ENCODE data around the gene FIBP. TPM values are rescaled to one million over a fixed set of nuclear protein-coding genes. Genes with fewer than 3 reads are reported as not detected.
"Not testable (repeated sequence)": the region's sequence is repeated elsewhere in the genome, so short reads cannot be mapped to it uniquely, and the experiment has no call there.

The FIBP gene
- total RNA-seq, 1 experiment from 2014 or later: 79.3 TPM

DNA sequence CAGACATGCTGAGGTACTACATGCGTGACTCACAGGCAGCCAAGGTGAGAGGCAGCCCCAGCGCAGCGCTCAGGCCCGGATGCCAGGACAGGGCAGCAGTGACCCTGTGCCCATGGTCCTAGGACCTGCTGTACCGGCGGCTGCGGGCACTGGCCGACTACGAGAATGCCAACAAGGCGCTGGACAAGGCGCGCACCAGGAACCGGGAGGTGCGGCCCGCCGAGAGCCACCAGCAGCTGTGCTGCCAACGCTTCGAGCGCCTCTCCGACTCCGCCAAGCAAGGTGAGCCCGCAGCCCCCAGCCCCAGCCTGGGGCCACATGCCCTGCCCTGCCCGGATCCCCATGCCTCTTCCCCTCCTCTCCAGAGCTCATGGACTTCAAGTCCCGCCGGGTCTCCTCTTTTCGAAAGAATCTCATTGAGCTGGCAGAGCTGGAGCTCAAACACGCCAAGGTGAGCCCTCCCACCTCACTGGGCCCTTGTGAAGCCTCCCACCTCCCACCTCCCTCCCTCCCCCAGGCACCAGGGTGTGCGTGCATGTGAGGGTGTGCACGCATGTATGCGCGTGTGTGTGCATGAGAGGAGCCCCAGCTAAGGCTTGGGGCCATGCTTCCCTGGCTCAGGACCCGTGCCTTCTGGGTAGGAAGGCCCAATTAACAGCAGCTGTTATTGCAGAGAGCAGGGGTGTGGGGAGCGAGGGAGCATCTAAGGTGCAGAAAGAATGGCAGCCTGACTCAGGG is 35.6 kb downstream of the FIBP start:
- DNase-seq (ENCODE audit: low spot score): no peak

DNA sequence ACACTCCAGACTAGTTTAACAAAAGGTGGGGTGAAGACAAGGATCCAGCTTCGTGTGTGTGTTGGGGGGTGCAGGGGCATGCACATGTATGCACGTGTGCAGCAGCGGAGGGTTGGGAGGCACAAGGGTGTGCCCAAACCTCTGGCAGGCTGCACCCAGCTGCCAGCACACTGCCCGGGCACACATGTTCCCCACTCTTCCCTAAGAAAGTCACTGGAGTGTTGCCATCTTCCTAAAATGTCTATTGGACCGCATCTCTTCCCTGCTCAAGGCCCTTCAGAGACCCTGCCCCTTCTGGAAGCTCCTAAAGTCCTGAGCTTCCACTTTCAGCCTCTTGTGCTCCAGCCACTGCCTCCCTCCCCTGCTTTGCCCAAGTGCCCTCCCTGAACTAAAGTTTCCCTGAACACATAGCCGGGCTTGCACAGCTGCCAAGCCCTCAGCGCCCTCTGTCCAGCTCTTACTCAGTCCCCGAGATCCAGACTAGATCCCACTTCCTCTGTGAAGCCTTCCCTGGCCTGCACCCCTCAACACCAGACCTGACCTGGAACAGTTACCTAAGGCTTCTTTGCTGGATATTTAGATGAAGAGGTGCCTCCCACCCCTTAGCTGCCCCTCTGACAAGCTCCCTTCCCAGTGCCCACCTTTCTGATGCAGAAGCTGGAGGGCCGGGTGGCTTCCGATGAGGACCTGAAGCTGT is 36.3 kb downstream of the FIBP start:
- no peak for DNase-seq (ENCODE audit: low spot score)
- in situ Hi-C loops (cut with HindIII; ENCODE audit: low sequenced_read_pairs): no loop called here

More for the DNA sequence above, 35.6 kb downstream of the FIBP start:
- in situ Hi-C loops (cut with HindIII; ENCODE audit: low sequenced_read_pairs): no loop called here

DNA sequence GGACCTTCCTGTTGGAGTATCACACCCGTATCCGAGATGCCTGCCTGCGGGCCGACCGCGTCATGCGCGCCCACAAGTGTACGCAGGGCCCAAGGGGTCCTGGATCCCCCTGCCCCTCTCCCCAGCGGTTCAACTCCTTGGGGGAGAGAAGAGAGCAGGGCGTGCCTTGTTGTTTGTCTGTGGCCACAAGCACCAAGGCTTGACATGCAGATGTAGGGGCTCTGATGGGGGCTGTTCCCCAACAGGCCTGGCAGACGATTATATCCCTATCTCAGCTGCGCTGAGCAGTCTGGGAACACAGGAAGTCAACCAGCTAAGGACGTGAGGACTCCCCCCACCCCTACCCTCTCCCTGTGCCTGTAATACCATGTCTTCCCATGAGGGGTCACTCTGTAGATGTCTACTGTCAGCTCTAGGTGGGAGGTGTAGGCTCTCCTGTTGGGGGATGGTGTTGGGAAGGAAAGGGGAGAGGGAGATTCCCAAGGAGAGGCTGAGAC is 37.1 kb downstream of the FIBP start:
- in situ Hi-C loops (cut with HindIII; ENCODE audit: low sequenced_read_pairs): no loop called here
- DNase-seq (ENCODE audit: low spot score): no peak

DNA sequence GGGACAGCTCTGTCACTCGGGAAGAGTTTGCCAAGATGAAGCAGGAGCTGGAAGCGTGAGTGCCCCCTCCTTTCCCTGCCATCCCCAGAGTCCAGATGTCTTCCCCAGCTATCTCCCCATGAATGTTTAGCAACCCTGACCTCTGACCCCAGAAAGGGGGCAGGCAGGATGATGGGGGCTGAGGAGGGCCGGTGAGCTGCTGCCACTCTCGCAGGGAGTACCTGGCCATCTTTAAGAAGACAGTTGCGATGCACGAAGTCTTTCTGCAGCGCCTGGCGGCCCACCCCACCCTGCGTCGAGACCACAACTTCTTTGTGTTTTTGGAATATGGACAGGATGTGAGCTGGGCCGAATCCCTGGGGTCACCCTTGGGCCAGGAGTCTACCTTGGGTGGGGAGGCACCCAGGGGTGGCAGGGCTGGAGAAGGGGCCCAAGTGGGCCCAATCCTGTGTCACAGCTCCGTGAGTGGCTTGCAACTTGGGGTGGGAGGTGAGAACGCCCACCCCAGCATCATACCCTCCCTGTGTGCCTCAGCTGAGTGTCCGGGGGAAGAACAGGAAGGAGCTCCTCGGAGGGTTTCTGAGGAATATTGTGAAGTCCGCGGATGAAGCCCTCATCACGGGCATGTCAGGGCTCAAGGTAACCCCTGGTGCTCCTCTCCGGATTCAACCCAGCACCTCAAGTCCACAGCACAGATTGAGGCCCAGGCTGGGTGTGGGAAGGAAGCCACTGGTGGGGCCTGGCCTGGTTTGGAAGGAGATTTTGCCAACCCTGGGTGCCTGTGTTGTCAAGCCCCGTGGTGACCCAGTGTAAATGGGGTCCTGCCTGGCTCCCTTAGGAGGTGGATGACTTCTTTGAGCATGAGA is 37.8 kb downstream of the FIBP start:
- no peak for DNase-seq (ENCODE audit: low spot score)
- in situ Hi-C loops (cut with HindIII; ENCODE audit: low sequenced_read_pairs): no loop called here

GRCh38 chr11:65849771-65850216 is 38.5 kb downstream of the FIBP start:
- DNase-seq (ENCODE audit: low spot score): no peak
- in situ Hi-C loops (cut with HindIII; ENCODE audit: low sequenced_read_pairs): no loop called here

DNA sequence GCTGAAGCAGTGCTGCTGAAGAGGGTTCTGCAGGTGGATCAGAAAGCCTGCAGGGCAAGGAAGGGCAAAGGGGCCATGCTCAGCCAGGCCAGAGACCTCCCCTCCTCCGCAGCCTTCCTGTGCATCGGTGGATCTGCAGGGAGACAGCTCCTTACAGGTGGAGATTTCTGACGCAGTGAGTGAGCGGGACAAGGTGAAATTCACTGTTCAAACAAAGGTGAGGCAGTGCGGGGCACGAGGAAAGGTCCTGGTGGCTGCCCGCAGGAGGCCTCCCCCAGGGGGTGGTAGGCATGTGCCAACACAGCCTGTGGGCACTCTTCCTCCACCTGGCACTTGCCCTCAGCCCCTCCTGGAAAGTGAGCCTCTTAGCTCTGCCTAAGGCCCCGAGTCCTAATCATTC is 38.9 kb downstream of the FIBP start:
- DNase-seq (ENCODE audit: low spot score): no peak

DNA sequence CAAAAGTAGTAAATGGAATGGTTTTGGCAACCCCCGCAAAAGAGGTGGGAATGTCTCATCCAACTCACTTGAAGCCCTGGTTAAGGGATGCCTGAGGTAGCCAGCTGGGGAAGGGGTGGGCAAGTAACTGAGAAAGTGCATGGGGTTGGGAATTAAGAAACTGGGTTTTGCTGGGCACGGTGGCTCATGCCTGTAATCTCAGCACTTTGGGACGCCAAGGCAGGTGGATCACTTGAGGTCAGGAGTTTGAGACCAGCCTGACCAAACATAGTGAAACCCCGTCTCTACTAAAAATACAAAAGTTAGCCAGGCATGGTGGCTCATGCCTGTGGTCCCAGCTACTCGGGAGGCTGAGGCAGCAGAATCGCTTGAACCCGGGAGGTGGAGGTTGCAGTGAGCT is 39.6 kb downstream of the FIBP start:
- in situ Hi-C loops (cut with HindIII; ENCODE audit: low sequenced_read_pairs); DNase-seq (ENCODE audit: low spot score): not testable (repeated sequence)

More for the DNA sequence above, 38.9 kb downstream of the FIBP start:
- in situ Hi-C loops (cut with HindIII; ENCODE audit: low sequenced_read_pairs): no loop called here

DNA sequence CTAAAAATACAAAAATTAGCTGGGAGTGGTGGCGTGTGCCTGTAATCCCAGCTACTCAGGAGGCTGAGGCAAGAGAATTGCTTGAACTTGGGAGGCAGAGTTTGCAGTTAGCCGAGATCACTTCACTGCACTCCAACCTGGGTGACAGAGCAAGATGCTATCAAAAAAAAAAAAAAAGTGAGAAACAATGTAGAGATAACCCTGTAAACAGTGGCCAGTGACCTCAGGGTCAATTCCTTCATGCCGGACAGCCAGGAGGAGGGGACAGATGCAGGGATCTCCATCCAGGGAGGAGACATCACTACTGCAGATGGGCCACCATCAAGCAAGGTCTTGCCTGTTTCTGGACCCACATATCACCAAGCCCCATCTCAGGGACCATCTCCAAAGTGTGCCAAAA is 40.5 kb downstream of the FIBP start:
- in situ Hi-C loops (cut with HindIII; ENCODE audit: low sequenced_read_pairs): no loop called here

GRCh38 chr11:65844231-65844872 is 43.9 kb downstream of the FIBP start:
- no peak for DNase-seq (ENCODE audit: low spot score)
- in situ Hi-C loops (cut with HindIII; ENCODE audit: low sequenced_read_pairs): no loop called here

More for the DNA sequence above, 40.5 kb downstream of the FIBP start:
- no peak for DNase-seq (ENCODE audit: low spot score)

GRCh38 chr11:65843811-65844210 is 44.5 kb downstream of the FIBP start:
- in situ Hi-C loops (cut with HindIII; ENCODE audit: low sequenced_read_pairs): no loop called here
- no peak for DNase-seq (ENCODE audit: low spot score)

- no peak for DNase-seq (ENCODE audit: low spot score)
- in situ Hi-C loops (cut with HindIII; ENCODE audit: low sequenced_read_pairs): no loop called here
These were observed 46.1 kb downstream of the FIBP start for GRCh38 chr11:65842144-65842543.

GRCh38 chr11:65834202-65834601 is 54.1 kb downstream of the FIBP start:
- DNase-seq (ENCODE audit: low spot score): no peak
- in situ Hi-C loops (cut with HindIII; ENCODE audit: low sequenced_read_pairs): no loop called here

Other genes starting within 250 kb of the FIBP start
- 29.7 and 38.0 TPM in 2 replicates for gene RELA, start 225.6 kb downstream of the FIBP start, total RNA-seq (2014; rRNA removed; shearing (Covaris generic))
- gene KAT5, start 176.2 kb downstream of the FIBP start, total RNA-seq (2014; rRNA removed; shearing (Covaris generic)): 66.3 and 71.4 TPM in 2 replicates
- gene RNASEH2C, start 167.7 kb downstream of the FIBP start, total RNA-seq (2014; rRNA removed; shearing (Covaris generic)): 86.2 and 132 TPM in 2 replicates
- 15.7 and 20.6 TPM in 2 replicates for gene AP5B1, start 107.5 kb downstream of the FIBP start, total RNA-seq (2014; rRNA removed; shearing (Covaris generic))
- gene OVOL1, start 101.4 kb downstream of the FIBP start, total RNA-seq (2014; rRNA removed; shearing (Covaris generic)): not detected in 2 replicates
- gene SNX32, start 54.5 kb downstream of the FIBP start, total RNA-seq (2014; rRNA removed; shearing (Covaris generic)): not detected in 2 replicates
- 1,273 and 1,592 TPM in 2 replicates for gene CFL1, start 30.3 kb downstream of the FIBP start, total RNA-seq (2014; rRNA removed; shearing (Covaris generic))
- gene MUS81, start 28.0 kb downstream of the FIBP start, total RNA-seq (2014; rRNA removed; shearing (Covaris generic)): 61.8 and 70.4 TPM in 2 replicates
- gene EFEMP2, start 15.7 kb downstream of the FIBP start, total RNA-seq (2014; rRNA removed; shearing (Covaris generic)): 35.8 and 38.2 TPM in 2 replicates
- not detected in 2 replicates for gene CTSW, start 8.6 kb downstream of the FIBP start, total RNA-seq (2014; rRNA removed; shearing (Covaris generic))
- gene CCDC85B, start 2.2 kb upstream of the FIBP start, total RNA-seq (2014; rRNA removed; shearing (Covaris generic)): 180 and 212 TPM in 2 replicates
- 23.6 and 30.8 TPM in 2 replicates for gene FOSL1, start 11.9 kb upstream of the FIBP start, total RNA-seq (2014; rRNA removed; shearing (Covaris generic))
- gene C11orf68, start 30.6 kb upstream of the FIBP start, total RNA-seq (2014; rRNA removed; shearing (Covaris generic)): 14.2 and 17.2 TPM in 2 replicates
- gene DRAP1, start 31.0 kb upstream of the FIBP start, total RNA-seq (2014; rRNA removed; shearing (Covaris generic)): 174 and 179 TPM in 2 replicates
- gene TSGA10IP, start 57.0 kb upstream of the FIBP start, total RNA-seq (2014; rRNA removed; shearing (Covaris generic)): not detected in 2 replicates
- 49.0 and 73.1 TPM in 2 replicates for gene SART1, start 73.3 kb upstream of the FIBP start, total RNA-seq (2014; rRNA removed; shearing (Covaris generic))
- gene EIF1AD, start 113.7 kb upstream of the FIBP start, total RNA-seq (2014; rRNA removed; shearing (Covaris generic)): 15.6 and 29.9 TPM in 2 replicates
- gene BANF1, start 114.0 kb upstream of the FIBP start, total RNA-seq (2014; rRNA removed; shearing (Covaris generic)): 291 and 355 TPM in 2 replicates
- not detected in 2 replicates for gene CST6, start 123.5 kb upstream of the FIBP start, total RNA-seq (2014; rRNA removed; shearing (Covaris generic))
- gene CATSPER1, start 138.0 kb upstream of the FIBP start, total RNA-seq (2014; rRNA removed; shearing (Covaris generic)): not detected in 2 replicates
- not detected in 2 replicates for gene GAL3ST3, start 160.7 kb upstream of the FIBP start, total RNA-seq (2014; rRNA removed; shearing (Covaris generic))
- 264 TPM in 2 replicates for gene SF3B2, start 163.9 kb upstream of the FIBP start, total RNA-seq (2014; rRNA removed; shearing (Covaris generic))
- 10.5 and 23.2 TPM in 2 replicates for gene PACS1, start 181.8 kb upstream of the FIBP start, total RNA-seq (2014; rRNA removed; shearing (Covaris generic))

Data from G401 (cell line).